ENCODE data around the gene STPG1.

DNA sequence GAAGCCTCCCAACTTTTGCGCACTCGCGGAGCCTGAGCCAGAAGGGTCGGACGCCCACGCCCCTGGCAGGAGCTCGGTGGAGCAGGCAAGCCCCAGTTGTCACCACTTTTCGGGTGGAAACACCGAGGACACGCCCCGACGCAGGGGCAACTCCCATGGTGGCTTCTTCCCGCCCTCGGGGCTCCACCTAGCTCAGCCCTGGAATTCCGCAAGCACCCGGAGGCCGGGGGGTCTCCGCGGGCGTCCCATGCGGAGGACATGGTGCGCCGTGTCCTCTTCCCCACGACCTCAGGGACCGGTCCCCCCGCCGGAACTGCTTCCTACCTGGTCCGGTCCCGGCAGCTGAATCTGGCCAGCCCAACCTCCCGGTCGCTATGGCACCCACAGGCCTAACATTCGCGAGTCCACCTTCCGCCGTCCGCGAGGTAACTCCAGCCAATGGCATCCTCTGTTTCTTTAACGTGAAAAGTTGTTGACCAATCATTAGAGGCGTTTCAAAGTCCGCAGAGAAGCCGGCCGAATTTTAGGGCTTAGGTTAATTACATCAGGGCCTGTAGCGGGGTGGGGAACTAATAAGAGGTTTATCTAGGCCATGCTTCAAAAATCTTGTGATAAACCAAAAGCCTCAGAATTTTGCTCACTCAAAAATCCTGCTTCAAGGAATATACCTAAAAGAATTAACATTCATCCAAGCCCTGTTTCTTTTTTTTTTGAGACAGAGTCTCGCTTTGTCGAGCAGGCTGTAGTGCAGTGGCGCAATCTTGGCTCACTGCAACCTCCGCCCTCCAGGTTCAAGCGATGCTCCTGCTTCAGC, at the start of gene STPG1:
- no peak for TF ChIP-seq YY1 (IDR thresholded peaks at IDR 0.05; ENCODE audit: insufficient read depth, insufficient read length)
- no peak for TF ChIP-seq ZNF274 (IDR thresholded peaks at IDR 0.05; ENCODE audit: low read depth, low read length)
- TF ChIP-seq SUZ12 (IDR thresholded peaks at IDR 0.05; ENCODE audit: extremely low read depth, insufficient read depth, insufficient read length): no peak

Data from NT2/D1 (cell line).